Activated T-cell treated with anti-CD3 and anti-CD28 coated beads for 1 hour (primary cell): ENCODE data around the gene PTPRC.
"Not testable (repeated sequence)": the region's sequence is repeated elsewhere in the genome, so short reads cannot be mapped to it uniquely, and the experiment has no call there.

Experiments
- DNase-seq: peaks from one replicate; pipeline ENCODE4 v3.0.0-alpha.2; 2020; ENCODE audit warnings: low read depth

The PTPRC gene, protein sequence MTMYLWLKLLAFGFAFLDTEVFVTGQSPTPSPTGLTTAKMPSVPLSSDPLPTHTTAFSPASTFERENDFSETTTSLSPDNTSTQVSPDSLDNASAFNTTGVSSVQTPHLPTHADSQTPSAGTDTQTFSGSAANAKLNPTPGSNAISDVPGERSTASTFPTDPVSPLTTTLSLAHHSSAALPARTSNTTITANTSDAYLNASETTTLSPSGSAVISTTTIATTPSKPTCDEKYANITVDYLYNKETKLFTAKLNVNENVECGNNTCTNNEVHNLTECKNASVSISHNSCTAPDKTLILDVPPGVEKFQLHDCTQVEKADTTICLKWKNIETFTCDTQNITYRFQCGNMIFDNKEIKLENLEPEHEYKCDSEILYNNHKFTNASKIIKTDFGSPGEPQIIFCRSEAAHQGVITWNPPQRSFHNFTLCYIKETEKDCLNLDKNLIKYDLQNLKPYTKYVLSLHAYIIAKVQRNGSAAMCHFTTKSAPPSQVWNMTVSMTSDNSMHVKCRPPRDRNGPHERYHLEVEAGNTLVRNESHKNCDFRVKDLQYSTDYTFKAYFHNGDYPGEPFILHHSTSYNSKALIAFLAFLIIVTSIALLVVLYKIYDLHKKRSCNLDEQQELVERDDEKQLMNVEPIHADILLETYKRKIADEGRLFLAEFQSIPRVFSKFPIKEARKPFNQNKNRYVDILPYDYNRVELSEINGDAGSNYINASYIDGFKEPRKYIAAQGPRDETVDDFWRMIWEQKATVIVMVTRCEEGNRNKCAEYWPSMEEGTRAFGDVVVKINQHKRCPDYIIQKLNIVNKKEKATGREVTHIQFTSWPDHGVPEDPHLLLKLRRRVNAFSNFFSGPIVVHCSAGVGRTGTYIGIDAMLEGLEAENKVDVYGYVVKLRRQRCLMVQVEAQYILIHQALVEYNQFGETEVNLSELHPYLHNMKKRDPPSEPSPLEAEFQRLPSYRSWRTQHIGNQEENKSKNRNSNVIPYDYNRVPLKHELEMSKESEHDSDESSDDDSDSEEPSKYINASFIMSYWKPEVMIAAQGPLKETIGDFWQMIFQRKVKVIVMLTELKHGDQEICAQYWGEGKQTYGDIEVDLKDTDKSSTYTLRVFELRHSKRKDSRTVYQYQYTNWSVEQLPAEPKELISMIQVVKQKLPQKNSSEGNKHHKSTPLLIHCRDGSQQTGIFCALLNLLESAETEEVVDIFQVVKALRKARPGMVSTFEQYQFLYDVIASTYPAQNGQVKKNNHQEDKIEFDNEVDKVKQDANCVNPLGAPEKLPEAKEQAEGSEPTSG (N-terminal part only)

GRCh38 chr1:198638894-198639635, at the start of gene PTPRC:
TSS of gene PTPRC (plus strand) at chr1:198639040. CDS start at chr1:198639269, 229 bp downstream.
- DNase-seq, result no peak

GRCh38 chr1:198590454-198590853, 48.4 kb upstream of the PTPRC start:
- no peak for DNase-seq

DNA sequence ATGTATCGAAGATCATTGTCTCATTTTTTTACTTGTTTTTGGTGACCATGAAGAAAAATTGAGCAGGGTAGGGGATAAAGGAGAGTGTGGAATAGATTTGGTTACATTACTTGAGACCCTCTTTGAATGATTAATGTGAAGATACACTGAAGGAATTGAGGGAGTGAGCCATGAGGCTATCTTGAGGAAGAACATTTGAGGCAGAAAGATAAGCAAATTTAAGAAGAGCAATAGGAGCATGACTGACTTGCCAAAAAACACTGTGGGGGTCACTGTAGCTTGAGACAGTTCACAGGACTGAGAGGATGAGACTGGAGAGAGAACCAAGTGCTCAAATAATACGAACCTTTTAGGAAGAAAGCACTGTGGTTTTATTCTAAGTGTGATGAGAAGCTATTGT, 43.1 kb upstream of the PTPRC start:
- DNase-seq, result no peak

DNA sequence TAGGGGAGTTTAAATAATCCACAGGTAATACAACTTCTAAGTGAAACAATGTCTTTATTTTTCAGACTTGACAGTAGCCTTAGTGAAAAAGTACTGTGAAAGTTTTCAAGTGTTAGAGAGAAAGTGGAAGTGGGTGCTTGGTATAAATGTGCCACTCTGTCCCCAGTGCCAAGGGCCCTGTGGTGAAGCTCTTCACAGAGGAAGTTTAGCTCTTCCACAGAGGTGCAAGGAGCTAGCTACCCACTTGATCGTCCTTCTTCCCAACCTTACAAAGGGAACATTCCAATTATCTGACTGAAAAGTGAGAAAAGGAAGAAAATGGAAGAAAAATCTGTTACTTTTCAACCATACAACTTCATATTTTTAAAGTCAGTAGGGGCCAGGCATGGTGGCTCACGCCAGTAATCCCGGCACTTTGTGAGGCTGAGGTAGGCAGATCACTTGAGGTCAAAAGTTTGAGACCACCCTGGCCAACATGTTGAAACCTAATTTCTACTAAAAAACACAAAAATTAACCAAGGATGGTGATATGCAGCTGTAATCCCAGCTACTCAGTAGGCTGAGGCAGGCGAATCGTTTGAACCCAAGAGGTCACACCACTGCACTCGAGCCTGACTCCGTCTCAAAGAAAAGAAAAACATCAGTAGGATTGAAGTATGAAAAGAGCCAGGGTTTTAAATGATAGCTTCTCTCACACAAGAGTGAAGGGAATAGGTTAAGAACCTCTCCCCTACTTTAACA, 41.0 kb upstream of the PTPRC start:
- DNase-seq, result no peak

DNA sequence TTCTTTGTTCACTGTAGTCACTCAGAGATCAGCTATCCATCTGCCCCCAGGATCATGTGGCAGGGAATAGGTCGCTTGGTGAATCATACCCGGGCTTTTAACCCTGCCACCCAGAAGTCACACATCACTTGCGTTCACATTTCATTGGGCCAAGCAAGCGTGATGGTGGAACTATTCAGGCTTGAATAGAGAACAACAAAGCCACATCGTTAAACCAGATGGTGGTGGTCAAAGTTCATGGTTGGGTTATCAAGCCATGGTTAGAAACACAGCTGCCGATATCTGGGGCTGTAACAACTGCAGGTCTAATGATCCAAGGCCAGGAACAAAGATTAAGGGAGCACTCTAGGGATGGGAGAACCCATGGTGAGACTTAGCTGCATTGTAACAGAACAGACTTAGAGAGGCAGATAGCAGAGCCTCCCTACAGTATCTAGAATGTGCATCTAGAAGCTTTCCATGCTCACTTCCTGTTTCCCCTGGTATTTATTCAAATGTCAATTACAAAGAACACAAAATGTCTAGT, 40.0 kb upstream of the PTPRC start:
- no peak for DNase-seq

DNA sequence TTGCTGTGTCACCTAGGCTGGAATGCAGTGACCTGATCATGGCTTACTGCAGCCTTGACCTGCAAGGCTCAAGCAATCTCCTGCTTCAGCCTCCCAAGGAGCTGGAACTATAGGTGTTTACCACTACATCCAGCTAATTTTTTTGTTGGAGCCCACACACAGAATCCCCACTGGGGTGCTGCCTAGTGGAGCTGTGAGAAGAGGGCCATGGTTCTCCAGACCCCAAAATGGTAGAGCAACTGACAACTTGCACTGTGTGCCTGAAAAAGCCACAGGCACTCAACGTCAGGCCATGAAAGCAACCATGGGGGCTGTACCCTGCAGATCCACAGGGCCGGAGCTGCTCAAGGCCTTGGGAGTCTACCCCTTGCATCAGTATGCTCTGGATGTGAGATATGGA, 39.1 kb upstream of the PTPRC start:
- no peak for DNase-seq

DNA sequence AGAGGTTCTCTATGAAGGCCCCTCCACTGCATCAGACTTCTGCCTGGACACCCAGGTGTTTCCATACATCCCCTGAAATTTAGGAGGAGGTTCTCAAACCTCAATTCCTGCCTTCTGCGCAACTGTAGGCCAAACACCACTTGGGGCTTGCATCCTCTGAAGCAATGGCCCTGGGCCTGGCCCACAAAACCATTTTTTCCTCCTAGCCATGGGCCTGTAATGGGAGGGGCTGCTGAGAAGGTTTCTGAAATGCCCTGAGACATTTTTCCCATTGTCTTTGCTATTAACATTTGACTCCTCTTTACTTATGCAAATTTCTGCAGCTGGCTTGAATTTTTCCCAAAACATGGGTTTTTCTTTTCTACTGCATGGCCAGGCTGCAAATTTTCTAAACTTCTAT, 37.9 kb upstream of the PTPRC start:
- DNase-seq, result no peak

DNA sequence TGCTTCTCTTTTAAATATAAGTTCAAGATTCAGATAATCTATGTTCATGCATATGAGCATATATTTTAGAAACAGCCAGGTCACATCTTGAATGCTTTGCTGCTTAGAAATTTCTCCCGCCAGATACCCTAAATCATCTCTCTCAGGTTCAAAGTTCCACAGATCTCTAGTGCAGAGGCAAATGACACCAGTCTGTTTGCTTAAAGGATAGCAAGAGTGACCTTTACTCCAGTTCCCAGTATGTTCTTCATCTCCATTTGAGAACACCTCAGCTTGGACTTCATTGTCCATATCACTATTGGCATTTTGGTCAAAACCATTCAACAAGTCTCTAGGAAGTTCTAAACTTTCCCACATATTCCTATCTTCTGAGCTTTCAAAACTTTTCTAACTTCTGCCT, 37.5 kb upstream of the PTPRC start:
- not testable (repeated sequence) for DNase-seq

GRCh38 chr1:198601936-198602889, 36.6 kb upstream of the PTPRC start:
- no peak for DNase-seq

- DNase-seq, result no peak
Observed at GRCh38 chr1:198604975-198605374, 33.9 kb upstream of the PTPRC start.

- DNase-seq, result no peak
Observed at GRCh38 chr1:198605406-198605805, 33.4 kb upstream of the PTPRC start.

DNA sequence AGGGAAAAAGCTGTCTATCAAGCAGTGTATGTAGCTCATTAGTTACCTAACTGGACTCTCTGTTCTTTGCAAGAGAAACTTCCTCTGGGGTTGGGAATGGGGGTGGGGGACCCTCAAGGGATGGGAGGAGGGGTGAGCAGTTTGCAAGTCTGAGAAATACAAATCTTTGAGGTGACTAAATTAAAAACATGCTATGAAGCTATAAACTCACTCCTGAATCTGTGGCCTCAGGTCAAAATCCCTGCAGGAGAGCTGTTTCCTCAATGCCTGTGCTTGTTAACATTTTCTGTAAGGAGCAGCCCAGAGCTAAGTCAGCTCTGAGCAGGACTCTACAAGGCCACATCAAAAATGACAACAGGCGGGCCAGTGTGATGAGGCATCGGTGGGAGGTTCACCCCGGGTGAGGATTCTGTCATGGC, 32.8 kb upstream of the PTPRC start:
- DNase-seq, result no peak

GRCh38 chr1:198607714-198608113, 31.1 kb upstream of the PTPRC start:
- no peak for DNase-seq

- no peak for DNase-seq
Observed at GRCh38 chr1:198610362-198610761, 28.5 kb upstream of the PTPRC start.

- no peak for DNase-seq
Observed at GRCh38 chr1:198611219-198611618, 27.6 kb upstream of the PTPRC start.

DNA sequence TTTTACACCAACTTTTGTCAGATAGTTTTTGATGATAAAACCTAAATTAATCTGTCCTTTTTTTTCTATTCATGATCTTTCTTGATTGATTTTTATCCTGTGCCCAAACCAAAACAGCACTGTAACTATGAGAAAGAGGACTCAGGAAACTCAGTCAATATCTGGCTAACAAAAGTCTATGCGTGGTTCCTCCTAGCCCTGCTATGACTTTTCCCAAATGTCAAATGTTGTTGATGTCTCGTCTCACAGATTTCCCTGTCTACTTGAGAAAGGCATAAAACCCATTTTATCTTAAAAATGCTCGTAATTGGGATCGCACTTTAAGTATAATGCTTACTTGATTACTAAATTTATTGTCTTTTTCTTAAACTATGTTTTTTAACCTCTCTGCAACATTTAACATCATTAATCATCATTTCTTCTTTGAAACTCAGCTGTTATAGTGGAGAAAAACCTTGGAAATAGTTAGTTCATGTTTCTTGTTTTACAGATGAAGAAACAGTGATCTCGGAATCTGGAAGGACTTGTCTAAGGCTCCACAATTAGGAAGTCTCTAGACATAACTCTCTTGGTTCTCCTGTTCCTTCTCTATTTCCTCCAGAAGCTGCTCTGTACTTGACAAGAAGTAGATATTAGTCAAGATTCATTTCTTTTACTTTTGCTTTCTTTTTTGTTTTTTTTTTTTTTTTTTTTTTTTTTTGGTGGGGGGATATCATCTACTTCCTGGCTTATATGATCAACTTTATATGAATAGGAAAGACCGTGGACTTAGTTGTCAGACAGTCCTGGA, 26.2 kb upstream of the PTPRC start:
- DNase-seq, result no peak

GRCh38 chr1:198617406-198617805, 21.4 kb upstream of the PTPRC start:
- DNase-seq, result no peak

GRCh38 chr1:198619375-198620140, 19.3 kb upstream of the PTPRC start:
- DNase-seq, result no peak
